Measurements from ENCODE around the gene USP31.

The USP31 gene

DNA sequence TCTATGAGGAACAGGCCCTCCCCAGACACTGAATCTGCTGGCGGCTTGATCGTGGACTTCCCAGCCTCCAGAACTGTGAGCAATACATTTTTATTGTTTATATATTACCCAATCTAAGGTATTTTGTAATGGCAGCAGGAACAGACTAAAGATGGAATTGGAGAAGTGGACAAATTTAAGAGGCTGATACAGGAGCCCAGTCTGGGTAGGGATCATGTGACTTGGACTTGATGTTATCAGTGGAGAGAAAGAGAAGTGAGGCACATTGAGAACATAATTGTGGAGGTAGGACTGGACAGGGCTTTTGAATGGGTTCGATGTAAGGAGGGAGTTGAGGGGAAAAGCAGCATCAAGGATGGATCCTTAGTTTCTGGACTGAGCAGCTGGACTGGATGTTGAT, 93.8 kb downstream of the USP31 start:
- no peak overlapping the region for H3K4me3 ChIP-seq (ENCODE audit: low read length)
- DNase-seq (ENCODE audit: low read depth), result no peak
- TF ChIP-seq, protein P1, sequence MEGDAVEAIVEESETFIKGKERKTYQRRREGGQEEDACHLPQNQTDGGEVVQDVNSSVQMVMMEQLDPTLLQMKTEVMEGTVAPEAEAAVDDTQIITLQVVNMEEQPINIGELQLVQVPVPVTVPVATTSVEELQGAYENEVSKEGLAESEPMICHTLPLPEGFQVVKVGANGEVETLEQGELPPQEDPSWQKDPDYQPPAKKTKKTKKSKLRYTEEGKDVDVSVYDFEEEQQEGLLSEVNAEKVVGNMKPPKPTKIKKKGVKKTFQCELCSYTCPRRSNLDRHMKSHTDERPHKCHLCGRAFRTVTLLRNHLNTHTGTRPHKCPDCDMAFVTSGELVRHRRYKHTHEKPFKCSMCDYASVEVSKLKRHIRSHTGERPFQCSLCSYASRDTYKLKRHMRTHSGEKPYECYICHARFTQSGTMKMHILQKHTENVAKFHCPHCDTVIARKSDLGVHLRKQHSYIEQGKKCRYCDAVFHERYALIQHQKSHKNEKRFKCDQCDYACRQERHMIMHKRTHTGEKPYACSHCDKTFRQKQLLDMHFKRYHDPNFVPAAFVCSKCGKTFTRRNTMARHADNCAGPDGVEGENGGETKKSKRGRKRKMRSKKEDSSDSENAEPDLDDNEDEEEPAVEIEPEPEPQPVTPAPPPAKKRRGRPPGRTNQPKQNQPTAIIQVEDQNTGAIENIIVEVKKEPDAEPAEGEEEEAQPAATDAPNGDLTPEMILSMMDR (conservative IDR thresholded peaks at IDR 0.05; ENCODE audit: low read depth, low read length), result no peak

DNA sequence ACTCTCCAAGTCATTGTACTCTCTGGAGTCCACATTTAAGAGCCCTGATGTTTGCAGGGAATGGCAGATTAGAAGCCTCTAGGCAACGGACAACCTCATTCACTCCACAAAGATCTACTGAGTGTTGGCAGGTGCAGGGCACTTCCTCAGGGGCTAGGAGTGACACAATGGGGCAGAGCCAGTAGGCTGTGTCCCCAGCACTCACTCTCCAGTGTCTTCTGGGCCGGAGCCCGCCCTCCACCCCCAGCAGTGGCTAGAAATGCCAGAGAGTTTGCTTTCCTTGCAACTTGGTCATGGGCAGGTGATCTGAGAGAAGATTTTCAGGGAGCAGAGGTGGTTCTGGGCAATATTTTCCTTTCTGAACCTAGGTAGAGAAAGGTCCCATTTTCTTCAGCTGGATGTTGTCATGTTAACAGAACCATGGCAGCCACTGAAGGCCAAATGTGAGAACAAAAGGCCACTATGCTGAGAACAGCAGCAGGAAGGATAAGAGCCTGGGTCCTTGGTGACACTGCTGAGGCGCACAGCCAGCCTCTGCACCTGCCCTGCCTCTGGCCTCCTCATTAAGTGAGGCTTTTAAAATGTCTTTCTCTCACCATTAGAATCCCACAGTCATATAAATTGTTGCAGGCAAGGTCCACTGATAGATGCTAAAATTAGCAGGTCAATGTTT, 96.2 kb downstream of the USP31 start:
- no peak overlapping the region for H3K4me3 ChIP-seq (ENCODE audit: low read length)
- no peak for DNase-seq (ENCODE audit: low read depth)
- TF ChIP-seq, protein P1 (conservative IDR thresholded peaks at IDR 0.05; ENCODE audit: low read depth, low read length), result no peak

DNA sequence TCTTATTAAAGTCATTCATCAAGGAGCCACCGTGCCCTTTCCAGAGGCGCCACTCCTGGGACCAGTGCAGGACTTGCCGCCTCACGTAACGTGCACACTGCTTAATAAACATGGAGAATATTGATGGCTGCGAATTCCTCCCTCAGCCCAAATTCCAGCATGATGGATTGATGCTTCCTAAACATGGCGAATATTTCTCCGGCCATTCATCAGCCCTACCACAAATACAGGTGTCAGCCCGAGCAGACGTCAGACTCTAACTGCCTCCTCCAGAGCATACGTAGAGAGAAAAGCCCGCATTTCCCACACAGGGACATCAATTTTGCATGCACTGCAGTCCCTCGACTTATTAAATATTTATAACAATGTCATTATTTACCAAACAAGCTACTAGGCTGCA, 97.0 kb downstream of the USP31 start:
- no peak for DNase-seq (ENCODE audit: low read depth)
- H3K4me3 ChIP-seq (ENCODE audit: low read length), result no peak overlapping the region
- TF ChIP-seq, protein P1 (conservative IDR thresholded peaks at IDR 0.05; ENCODE audit: low read depth, low read length), result no peak

DNA sequence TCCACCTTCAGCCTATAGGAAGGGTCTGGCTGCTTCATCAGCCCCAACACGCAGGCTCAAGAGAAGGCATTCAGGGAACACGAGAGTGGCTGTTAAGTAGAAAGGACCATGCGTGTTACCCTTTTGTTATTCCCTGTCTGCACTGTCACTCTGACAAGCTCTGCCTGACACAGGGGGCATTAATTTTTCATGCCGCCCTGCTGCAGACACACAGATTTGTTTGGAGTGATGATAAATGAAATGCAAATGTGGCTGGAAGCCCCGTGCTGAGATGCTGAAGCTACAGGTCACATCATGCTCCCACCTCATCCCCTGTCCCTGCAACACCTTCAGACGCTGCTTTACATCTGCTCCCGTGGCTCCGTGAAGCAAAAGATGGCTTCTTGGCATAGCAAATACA, 97.7 kb downstream of the USP31 start:
- H3K4me3 ChIP-seq (ENCODE audit: low read length), result no peak overlapping the region
- TF ChIP-seq, protein P1 (conservative IDR thresholded peaks at IDR 0.05; ENCODE audit: low read depth, low read length), result no peak
- no peak for DNase-seq (ENCODE audit: low read depth)

DNA sequence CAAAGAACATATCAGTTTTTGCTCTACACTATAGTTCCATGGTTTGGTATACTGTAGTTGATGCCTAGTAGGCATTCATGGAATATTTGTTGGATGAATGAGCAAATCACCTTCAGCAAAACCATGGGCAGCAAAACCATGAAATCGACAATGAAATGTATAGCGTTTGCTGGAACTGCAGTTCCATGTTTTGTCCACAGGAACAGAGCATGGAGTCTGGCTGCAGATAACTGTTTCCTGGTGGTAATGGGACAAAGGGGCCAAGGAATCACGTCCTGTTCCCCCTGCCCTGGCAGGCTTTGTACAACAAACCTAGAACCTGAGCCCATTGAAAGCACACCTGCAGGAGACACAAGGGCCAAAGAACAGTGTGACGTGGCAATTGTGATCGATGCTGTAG, 101.1 kb downstream of the USP31 start:
- TF ChIP-seq, protein P1 (conservative IDR thresholded peaks at IDR 0.05; ENCODE audit: low read depth, low read length), result no peak
- H3K4me3 ChIP-seq (ENCODE audit: low read length), result no peak overlapping the region
- no peak for DNase-seq (ENCODE audit: low read depth)

DNA sequence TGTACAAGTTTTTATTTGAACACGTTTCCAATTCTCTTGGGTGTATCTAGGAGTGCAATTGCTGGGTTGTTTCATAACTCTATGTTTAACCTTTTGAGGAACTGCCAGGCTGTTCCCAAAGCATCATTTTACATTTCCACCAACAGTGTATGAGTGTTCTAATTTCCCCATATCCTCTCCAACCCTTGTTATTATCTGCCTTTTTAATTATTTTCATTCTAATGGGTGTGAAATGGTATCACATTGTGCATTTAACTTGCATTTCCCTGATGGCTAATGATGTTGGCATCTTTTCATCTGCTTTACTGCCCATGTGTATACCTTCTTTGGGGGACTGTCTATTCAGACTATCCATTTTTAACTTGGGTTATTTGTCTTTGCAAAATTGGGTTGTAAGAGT, 104.2 kb downstream of the USP31 start:
- TF ChIP-seq, protein P1 (conservative IDR thresholded peaks at IDR 0.05; ENCODE audit: low read depth, low read length), result no peak
- no peak overlapping the region for H3K4me3 ChIP-seq (ENCODE audit: low read length)

DNA sequence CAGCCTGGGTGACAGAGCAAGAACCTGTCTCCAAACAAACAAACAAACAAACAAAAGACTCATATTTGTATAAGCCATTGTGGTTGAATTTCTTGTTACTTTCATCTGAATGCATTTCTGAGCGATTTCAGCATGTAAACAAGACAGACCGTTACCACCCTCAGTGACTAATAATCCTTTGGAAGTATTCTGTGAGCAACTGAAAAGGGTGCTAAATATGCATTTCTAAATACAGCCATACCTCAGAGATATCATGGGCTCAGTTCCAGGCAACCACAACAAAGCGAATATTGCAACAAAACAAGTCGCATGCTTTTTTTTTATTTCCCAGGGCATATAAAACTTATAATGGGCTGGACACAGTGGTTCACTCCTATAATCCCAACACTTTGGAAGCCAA, 109.0 kb downstream of the USP31 start:
- DNase-seq (ENCODE audit: low read depth), result no peak
- H3K4me3 ChIP-seq (ENCODE audit: low read length), result no peak overlapping the region
- TF ChIP-seq, protein P1 (conservative IDR thresholded peaks at IDR 0.05; ENCODE audit: low read depth, low read length), result no peak

More for the DNA sequence above, 104.2 kb downstream of the USP31 start:
- no peak for DNase-seq (ENCODE audit: low read depth)
